ENCODE results near the gene SPIN1. TPM values are rescaled to one million over a fixed set of nuclear protein-coding genes. Genes with fewer than 3 reads are reported as not detected.

The SPIN1 gene
- total and polyA plus RNA-seq, 2 experiments from 2014 or later = 49.0 to 158 TPM

DNA sequence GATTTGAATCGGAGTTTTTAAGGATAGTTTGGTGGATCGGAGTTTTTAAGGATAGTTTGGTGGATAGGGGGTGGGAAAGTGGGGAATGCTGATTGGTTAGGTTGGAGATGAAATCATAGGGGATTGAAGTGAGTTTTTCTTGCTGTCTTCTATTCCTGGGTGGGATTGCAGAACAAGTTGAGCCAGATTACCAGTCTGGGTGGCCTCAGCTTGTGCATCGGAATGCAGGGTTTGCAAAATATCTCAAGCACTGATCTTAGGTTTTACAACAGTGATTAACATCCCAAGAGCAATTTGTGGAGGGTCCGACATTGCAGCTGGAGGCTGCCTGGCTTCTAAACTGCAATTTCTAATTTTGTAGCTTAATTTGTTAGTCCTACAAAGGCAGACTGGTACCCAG, 123.7 kb downstream of the SPIN1 start:
- Histone ChIP-seq H3K27me3 (ENCODE audit: insufficient read depth) (no peaks in the 10 kb centered on the region), H3K4me3 (no peak overlapping the region), H3K4me1 (ENCODE audit: insufficient read depth) (peaks cover 10% of the 10 kb centered on the region), H3K9me2 (ENCODE audit: insufficient read depth) (no peaks in the 10 kb centered on the region), H2AFZ (peak overlapping the region; percentile 14; the same call in 1 of the 2 replicates), H4K20me1 (replicated peaks; ENCODE audit: insufficient read depth) (no peaks in the 10 kb centered on the region), H3K27ac (ENCODE audit: low read depth) (0 out of 2 replicates have a peak overlapping the region, but pooled peaks have one; percentile 33), H3F3A (replicated peaks; ENCODE audit: low read depth) (peaks cover 3% of the 10 kb centered on the region; the same call in 1 of the 2 replicates), H3K36me3 (ENCODE audit: insufficient read depth) (no peaks in the 10 kb centered on the region; the same call in 1 of the 2 replicates), H3K4me2 (no peak overlapping the region; the same call in 1 of the 2 replicates), H3K79me2 (replicated peaks; ENCODE audit: insufficient read depth) (no peaks in the 10 kb centered on the region)
- ATAC-seq (no peak), DNase-seq (ENCODE audit: low spot score) (no peak)
- TF ChIP-seq EZH2 (IDR thresholded peaks at IDR 0.05; ENCODE audit: low read depth, unreplicated experiment) = no peak
- no peak for TF ChIP-seq CREB1 (CRISPR knock-in tag; IDR thresholded peaks at IDR 0.05; ENCODE audit: low read depth)
- no peak for TF ChIP-seq EZH2phosphoT487 (IDR thresholded peaks at IDR 0.05; ENCODE audit: unreplicated experiment)
- no peak for TF ChIP-seq ZNF331 (CRISPR knock-in tag; IDR thresholded peaks at IDR 0.05; ENCODE audit: low read depth)
- TF ChIP-seq, protein P1, sequence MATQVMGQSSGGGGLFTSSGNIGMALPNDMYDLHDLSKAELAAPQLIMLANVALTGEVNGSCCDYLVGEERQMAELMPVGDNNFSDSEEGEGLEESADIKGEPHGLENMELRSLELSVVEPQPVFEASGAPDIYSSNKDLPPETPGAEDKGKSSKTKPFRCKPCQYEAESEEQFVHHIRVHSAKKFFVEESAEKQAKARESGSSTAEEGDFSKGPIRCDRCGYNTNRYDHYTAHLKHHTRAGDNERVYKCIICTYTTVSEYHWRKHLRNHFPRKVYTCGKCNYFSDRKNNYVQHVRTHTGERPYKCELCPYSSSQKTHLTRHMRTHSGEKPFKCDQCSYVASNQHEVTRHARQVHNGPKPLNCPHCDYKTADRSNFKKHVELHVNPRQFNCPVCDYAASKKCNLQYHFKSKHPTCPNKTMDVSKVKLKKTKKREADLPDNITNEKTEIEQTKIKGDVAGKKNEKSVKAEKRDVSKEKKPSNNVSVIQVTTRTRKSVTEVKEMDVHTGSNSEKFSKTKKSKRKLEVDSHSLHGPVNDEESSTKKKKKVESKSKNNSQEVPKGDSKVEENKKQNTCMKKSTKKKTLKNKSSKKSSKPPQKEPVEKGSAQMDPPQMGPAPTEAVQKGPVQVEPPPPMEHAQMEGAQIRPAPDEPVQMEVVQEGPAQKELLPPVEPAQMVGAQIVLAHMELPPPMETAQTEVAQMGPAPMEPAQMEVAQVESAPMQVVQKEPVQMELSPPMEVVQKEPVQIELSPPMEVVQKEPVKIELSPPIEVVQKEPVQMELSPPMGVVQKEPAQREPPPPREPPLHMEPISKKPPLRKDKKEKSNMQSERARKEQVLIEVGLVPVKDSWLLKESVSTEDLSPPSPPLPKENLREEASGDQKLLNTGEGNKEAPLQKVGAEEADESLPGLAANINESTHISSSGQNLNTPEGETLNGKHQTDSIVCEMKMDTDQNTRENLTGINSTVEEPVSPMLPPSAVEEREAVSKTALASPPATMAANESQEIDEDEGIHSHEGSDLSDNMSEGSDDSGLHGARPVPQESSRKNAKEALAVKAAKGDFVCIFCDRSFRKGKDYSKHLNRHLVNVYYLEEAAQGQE (IDR thresholded peaks at IDR 0.05; ENCODE audit: unreplicated experiment) = no peak
- TF ChIP-seq POLR2AphosphoS5 (IDR thresholded peaks at IDR 0.05; ENCODE audit: low read depth) = no peak
- TF ChIP-seq, protein P2, sequence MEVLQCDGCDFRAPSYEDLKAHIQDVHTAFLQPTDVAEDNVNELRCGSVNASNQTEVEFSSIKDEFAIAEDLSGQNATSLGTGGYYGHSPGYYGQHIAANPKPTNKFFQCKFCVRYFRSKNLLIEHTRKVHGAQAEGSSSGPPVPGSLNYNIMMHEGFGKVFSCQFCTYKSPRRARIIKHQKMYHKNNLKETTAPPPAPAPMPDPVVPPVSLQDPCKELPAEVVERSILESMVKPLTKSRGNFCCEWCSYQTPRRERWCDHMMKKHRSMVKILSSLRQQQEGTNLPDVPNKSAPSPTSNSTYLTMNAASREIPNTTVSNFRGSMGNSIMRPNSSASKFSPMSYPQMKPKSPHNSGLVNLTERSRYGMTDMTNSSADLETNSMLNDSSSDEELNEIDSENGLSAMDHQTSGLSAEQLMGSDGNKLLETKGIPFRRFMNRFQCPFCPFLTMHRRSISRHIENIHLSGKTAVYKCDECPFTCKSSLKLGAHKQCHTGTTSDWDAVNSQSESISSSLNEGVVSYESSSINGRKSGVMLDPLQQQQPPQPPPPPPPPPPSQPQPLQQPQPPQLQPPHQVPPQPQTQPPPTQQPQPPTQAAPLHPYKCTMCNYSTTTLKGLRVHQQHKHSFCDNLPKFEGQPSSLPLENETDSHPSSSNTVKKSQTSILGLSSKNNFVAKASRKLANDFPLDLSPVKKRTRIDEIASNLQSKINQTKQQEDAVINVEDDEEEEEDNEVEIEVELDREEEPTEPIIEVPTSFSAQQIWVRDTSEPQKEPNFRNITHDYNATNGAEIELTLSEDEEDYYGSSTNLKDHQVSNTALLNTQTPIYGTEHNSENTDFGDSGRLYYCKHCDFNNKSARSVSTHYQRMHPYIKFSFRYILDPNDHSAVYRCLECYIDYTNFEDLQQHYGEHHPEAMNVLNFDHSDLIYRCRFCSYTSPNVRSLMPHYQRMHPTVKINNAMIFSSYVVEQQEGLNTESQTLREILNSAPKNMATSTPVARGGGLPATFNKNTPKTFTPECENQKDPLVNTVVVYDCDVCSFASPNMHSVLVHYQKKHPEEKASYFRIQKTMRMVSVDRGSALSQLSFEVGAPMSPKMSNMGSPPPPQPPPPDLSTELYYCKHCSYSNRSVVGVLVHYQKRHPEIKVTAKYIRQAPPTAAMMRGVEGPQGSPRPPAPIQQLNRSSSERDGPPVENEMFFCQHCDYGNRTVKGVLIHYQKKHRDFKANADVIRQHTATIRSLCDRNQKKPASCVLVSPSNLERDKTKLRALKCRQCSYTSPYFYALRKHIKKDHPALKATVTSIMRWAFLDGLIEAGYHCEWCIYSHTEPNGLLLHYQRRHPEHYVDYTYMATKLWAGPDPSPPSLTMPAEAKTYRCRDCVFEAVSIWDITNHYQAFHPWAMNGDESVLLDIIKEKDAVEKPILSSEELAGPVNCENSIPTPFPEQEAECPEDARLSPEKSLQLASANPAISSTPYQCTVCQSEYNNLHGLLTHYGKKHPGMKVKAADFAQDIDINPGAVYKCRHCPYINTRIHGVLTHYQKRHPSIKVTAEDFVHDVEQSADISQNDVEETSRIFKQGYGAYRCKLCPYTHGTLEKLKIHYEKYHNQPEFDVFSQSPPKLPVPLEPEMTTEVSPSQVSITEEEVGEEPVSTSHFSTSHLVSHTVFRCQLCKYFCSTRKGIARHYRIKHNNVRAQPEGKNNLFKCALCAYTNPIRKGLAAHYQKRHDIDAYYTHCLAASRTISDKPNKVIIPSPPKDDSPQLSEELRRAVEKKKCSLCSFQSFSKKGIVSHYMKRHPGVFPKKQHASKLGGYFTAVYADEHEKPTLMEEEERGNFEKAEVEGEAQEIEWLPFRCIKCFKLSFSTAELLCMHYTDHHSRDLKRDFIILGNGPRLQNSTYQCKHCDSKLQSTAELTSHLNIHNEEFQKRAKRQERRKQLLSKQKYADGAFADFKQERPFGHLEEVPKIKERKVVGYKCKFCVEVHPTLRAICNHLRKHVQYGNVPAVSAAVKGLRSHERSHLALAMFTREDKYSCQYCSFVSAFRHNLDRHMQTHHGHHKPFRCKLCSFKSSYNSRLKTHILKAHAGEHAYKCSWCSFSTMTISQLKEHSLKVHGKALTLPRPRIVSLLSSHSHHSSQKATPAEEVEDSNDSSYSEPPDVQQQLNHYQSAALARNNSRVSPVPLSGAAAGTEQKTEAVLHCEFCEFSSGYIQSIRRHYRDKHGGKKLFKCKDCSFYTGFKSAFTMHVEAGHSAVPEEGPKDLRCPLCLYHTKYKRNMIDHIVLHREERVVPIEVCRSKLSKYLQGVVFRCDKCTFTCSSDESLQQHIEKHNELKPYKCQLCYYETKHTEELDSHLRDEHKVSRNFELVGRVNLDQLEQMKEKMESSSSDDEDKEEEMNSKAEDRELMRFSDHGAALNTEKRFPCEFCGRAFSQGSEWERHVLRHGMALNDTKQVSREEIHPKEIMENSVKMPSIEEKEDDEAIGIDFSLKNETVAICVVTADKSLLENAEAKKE (CRISPR knock-in tag; IDR thresholded peaks at IDR 0.05) = no peak
- TF ChIP-seq, protein P3, sequence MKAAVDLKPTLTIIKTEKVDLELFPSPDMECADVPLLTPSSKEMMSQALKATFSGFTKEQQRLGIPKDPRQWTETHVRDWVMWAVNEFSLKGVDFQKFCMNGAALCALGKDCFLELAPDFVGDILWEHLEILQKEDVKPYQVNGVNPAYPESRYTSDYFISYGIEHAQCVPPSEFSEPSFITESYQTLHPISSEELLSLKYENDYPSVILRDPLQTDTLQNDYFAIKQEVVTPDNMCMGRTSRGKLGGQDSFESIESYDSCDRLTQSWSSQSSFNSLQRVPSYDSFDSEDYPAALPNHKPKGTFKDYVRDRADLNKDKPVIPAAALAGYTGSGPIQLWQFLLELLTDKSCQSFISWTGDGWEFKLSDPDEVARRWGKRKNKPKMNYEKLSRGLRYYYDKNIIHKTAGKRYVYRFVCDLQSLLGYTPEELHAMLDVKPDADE (IDR thresholded peaks at IDR 0.05) = no peak
- TF ChIP-seq STAT1 (IDR thresholded peaks at IDR 0.05; ENCODE audit: unreplicated experiment) = no peak
- TF ChIP-seq, protein P4, sequence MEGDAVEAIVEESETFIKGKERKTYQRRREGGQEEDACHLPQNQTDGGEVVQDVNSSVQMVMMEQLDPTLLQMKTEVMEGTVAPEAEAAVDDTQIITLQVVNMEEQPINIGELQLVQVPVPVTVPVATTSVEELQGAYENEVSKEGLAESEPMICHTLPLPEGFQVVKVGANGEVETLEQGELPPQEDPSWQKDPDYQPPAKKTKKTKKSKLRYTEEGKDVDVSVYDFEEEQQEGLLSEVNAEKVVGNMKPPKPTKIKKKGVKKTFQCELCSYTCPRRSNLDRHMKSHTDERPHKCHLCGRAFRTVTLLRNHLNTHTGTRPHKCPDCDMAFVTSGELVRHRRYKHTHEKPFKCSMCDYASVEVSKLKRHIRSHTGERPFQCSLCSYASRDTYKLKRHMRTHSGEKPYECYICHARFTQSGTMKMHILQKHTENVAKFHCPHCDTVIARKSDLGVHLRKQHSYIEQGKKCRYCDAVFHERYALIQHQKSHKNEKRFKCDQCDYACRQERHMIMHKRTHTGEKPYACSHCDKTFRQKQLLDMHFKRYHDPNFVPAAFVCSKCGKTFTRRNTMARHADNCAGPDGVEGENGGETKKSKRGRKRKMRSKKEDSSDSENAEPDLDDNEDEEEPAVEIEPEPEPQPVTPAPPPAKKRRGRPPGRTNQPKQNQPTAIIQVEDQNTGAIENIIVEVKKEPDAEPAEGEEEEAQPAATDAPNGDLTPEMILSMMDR (conservative IDR thresholded peaks at IDR 0.05; ENCODE audit: low read depth in 2 of 2) = no peak
- no peak for TF ChIP-seq NANOG (IDR thresholded peaks at IDR 0.05; ENCODE audit: borderline replicate concordance)
- TF ChIP-seq ZNF114 (CRISPR knock-in tag; IDR thresholded peaks at IDR 0.05) = no peak
- TF ChIP-seq JUNB (IDR thresholded peaks at IDR 0.05; ENCODE audit: unreplicated experiment) = no peak
- Mint-ChIP-seq H3K9me3 (peaks cover 19% of the 10 kb centered on the region), H3K36me3 (ENCODE audit: low read depth) (peaks cover 8% of the 10 kb centered on the region), H3K4me3 (no peak overlapping the region), H3K4me1 (peaks cover 24% of the 10 kb centered on the region), H3K27me3 (ENCODE audit: insufficient read depth, low read depth, poor library complexity) (peaks cover 12% of the 10 kb centered on the region), H3K27ac (no peak overlapping the region)
